ENCODE measurements around the gene EIF3L. TPM values are rescaled to one million over a fixed set of nuclear protein-coding genes. Genes with fewer than 3 reads are reported as not detected.
A peak's percentile ranks its signal among the peaks of the same experiment; 100 is the strongest.

The EIF3L gene
- total RNA-seq, 1 donor from 2014 or later, result 325 TPM

DNA sequence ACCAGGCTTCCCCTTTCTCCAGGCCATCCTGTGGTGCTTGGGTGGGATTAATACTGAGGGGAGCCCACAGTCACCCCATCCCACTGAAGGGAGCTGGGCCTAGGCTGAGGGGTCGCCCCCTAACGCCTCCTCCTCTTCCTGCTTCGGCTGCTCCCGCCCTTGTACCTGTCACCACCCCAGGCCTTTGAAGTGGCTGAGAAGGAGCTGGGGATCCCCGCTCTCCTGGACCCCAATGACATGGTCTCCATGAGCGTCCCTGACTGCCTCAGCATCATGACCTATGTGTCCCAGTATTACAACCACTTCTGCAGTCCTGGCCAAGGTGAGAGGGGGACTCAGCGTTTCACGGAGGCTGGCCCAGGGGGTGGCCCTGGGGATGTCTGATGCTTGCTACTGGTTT lies 63.0 kb downstream of the EIF3L start:
- Mint-ChIP-seq H3K27me3 (ENCODE audit: low read depth) (no peaks in the 10 kb centered on the region), H3K27ac (ENCODE audit: unreplicated experiment) (no peak overlapping the region), H3K4me3 (ENCODE audit: unreplicated experiment) (no peak overlapping the region), H3K36me3 (ENCODE audit: low read depth) (peaks cover 14% of the 10 kb centered on the region), H3K9me3 (ENCODE audit: low read depth) (no peaks in the 10 kb centered on the region), H3K4me1 (ENCODE audit: low read depth) (peaks cover 42% of the 10 kb centered on the region)
- no peak for DNase-seq (ENCODE audit: low spot score)
- TF ChIP-seq, protein P1, sequence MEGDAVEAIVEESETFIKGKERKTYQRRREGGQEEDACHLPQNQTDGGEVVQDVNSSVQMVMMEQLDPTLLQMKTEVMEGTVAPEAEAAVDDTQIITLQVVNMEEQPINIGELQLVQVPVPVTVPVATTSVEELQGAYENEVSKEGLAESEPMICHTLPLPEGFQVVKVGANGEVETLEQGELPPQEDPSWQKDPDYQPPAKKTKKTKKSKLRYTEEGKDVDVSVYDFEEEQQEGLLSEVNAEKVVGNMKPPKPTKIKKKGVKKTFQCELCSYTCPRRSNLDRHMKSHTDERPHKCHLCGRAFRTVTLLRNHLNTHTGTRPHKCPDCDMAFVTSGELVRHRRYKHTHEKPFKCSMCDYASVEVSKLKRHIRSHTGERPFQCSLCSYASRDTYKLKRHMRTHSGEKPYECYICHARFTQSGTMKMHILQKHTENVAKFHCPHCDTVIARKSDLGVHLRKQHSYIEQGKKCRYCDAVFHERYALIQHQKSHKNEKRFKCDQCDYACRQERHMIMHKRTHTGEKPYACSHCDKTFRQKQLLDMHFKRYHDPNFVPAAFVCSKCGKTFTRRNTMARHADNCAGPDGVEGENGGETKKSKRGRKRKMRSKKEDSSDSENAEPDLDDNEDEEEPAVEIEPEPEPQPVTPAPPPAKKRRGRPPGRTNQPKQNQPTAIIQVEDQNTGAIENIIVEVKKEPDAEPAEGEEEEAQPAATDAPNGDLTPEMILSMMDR (IDR thresholded peaks at IDR 0.05), result no peak

DNA sequence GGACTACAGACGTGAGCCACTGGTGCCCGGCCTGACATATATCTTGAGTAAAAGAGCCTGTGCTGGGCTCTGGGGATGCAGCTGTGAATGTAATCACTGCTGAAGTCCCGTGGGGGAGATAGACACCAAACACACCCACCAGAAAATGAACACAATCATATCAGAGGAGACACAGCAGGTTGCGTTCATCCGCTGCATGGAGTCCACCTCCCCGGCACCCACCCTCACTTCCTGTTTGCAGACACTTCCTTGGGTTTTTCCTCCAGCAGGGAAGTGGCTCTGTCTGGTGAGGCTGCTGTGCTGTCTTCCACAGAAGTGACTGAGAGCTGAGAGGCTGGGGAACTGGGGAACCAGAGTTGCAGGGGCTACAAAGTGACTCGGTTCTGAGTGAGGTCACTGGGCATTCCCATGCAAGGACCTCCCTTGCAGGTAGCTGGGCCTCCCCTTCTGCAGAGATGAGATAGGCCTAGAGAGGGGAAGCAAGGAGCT lies 64.1 kb downstream of the EIF3L start:
- TF ChIP-seq, protein P1 (IDR thresholded peaks at IDR 0.05), result no peak
- H3K4me3 Mint-ChIP-seq (ENCODE audit: unreplicated experiment), result no peak overlapping the region
- no peaks in the 10 kb centered on the region for H3K27me3 Mint-ChIP-seq (ENCODE audit: low read depth)
- H3K9me3 Mint-ChIP-seq (ENCODE audit: low read depth), result no peaks in the 10 kb centered on the region
- peaks cover 32% of the 10 kb centered on the region for H3K4me1 Mint-ChIP-seq (ENCODE audit: low read depth)
- DNase-seq (ENCODE audit: low spot score), result no peak
- no peak overlapping the region for H3K27ac Mint-ChIP-seq (ENCODE audit: unreplicated experiment)
- H3K36me3 Mint-ChIP-seq (ENCODE audit: low read depth), result peaks cover 19% of the 10 kb centered on the region

DNA sequence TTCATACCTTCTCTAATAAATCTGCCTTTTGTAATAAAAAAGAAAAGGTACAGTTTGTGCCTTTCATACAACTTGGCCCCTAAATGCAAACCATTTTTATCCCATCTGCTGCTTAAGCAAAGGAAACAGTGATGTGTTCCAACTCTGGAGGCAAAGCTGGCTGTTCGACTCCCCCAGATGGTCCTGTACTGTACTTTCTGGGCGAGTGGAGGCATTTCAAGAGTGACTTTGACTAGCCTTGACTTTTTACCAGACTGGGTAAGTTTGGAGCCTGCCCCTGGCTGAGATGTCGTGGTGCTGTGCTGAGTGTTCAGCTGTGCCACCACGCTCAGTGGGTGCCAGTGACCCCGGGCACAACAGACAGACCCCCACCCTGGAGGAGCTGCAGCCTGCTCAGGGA lies 67.1 kb downstream of the EIF3L start:
- H3K9me3 Mint-ChIP-seq (ENCODE audit: low read depth), result no peaks in the 10 kb centered on the region
- H3K27ac Mint-ChIP-seq (ENCODE audit: unreplicated experiment), result no peak overlapping the region
- peaks cover 7% of the 10 kb centered on the region for H3K4me1 Mint-ChIP-seq (ENCODE audit: low read depth)
- H3K36me3 Mint-ChIP-seq (ENCODE audit: low read depth), result peaks cover 22% of the 10 kb centered on the region
- TF ChIP-seq, protein P1 (IDR thresholded peaks at IDR 0.05), result no peak
- H3K4me3 Mint-ChIP-seq (ENCODE audit: unreplicated experiment), result no peak overlapping the region
- no peak for DNase-seq (ENCODE audit: low spot score)
- H3K27me3 Mint-ChIP-seq (ENCODE audit: low read depth), result no peaks in the 10 kb centered on the region

- Mint-ChIP-seq H3K4me3 (ENCODE audit: unreplicated experiment) (no peak overlapping the region), H3K4me1 (ENCODE audit: low read depth) (no peaks in the 10 kb centered on the region), H3K9me3 (ENCODE audit: low read depth) (no peaks in the 10 kb centered on the region), H3K27ac (ENCODE audit: unreplicated experiment) (no peak overlapping the region), H3K36me3 (ENCODE audit: low read depth) (peaks cover 24% of the 10 kb centered on the region), H3K27me3 (ENCODE audit: low read depth) (no peaks in the 10 kb centered on the region)
- no peak for DNase-seq (ENCODE audit: low spot score)
- TF ChIP-seq, protein P1 (IDR thresholded peaks at IDR 0.05), result no peak
Observed at GRCh38 chr22:37917874-37918548, 68.8 kb downstream of the EIF3L start.

DNA sequence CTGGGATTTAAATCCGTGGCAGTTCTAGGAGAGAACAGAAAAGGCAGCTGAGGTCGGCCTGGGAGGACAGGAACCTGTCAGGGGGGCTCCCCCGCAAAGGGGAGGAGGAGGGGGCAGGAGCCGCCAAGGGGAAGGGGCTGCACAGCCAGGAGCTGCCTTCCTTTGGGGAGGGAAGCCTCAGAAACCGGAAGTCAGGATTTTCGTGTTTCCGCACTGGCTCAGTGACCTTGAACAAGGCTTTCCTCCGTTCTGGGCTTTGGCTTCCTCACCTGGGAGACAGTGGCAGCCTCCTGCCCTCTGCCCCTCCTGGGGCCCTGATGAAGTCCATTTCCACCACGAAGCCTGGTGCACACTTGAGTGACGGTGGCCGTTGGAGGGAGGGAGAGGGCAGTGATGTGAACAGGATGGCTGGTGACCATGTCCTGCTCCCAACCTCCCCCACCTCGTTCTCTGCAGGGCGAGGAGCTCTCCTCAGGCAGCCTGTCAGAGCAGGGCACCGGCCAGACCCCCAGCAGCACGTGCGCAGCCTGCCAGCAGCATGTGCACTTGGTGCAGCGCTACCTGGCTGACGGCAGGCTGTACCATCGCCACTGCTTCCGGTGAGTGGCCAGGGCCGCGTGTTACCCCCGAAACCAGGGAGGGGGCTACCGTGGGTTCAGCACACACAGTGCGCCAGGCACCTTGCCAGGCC lies 69.5 kb downstream of the EIF3L start:
- H3K27me3 Mint-ChIP-seq (ENCODE audit: low read depth), result no peaks in the 10 kb centered on the region
- no peaks in the 10 kb centered on the region for H3K4me1 Mint-ChIP-seq (ENCODE audit: low read depth)
- H3K36me3 Mint-ChIP-seq (ENCODE audit: low read depth), result peaks cover 23% of the 10 kb centered on the region
- TF ChIP-seq, protein P1 (IDR thresholded peaks at IDR 0.05), result no peak
- H3K27ac Mint-ChIP-seq (ENCODE audit: unreplicated experiment), result no peak overlapping the region
- peak; percentile 88 for DNase-seq (ENCODE audit: low spot score)
- no peak overlapping the region for H3K4me3 Mint-ChIP-seq (ENCODE audit: unreplicated experiment)
- no peaks in the 10 kb centered on the region for H3K9me3 Mint-ChIP-seq (ENCODE audit: low read depth)

Data from chondrocyte (in vitro differentiated cells).